NT2/D1 (cell line): ENCODE results near the gene NFATC2IP.

Source experiments
- DNase-seq: peaks from one replicate; pipeline ENCODE4 v3.0.0-alpha.2; 2011; ENCODE audit warnings: low read depth, low spot score
- H3K27me3 ChIP-seq: 2 replicates; pipeline ENCODE4 v1.6.0; 2011; ENCODE audit warnings: mild to moderate bottlenecking; ENCODE audit not compliant: insufficient read length, insufficient read depth
- H3K36me3 ChIP-seq: 2 replicates; pipeline ENCODE4 v1.6.1; 2011; ENCODE audit warnings: mild to moderate bottlenecking, low read length, mixed read lengths; ENCODE audit not compliant: insufficient read depth, insufficient read length
- H3K4me1 ChIP-seq: 2 replicates; pipeline ENCODE4 v1.5.1; 2011; ENCODE audit not compliant: insufficient read depth, insufficient read length
- H3K4me3 ChIP-seq: 2 replicates; pipeline ENCODE4 v1.5.1; 2011; ENCODE audit warnings: low read depth; ENCODE audit not compliant: insufficient read length
- H3K9ac ChIP-seq: 2 replicates; pipeline ENCODE4 v1.6.0; 2011; ENCODE audit warnings: low read depth; ENCODE audit not compliant: insufficient read length
- H3K9me3 ChIP-seq: 2 replicates; pipeline ENCODE4 v1.5.1; 2011; ENCODE audit warnings: mild to moderate bottlenecking, low read length; ENCODE audit not compliant: insufficient read depth
- SUZ12 ChIP-seq: IDR thresholded peaks from 2 replicates; pipeline ENCODE4 v1.6.1; 2011; ENCODE audit not compliant: insufficient read length, insufficient read depth; ENCODE audit errors: extremely low read depth
- YY1 ChIP-seq: IDR thresholded peaks from 2 replicates; pipeline ENCODE4 v1.6.1; 2011; ENCODE audit not compliant: insufficient read length, insufficient read depth
- ZNF274 ChIP-seq: IDR thresholded peaks from 2 replicates; pipeline ENCODE4 v1.6.1; 2011; ENCODE audit warnings: mild to moderate bottlenecking, low read depth, low read length

The NFATC2IP gene

DNA sequence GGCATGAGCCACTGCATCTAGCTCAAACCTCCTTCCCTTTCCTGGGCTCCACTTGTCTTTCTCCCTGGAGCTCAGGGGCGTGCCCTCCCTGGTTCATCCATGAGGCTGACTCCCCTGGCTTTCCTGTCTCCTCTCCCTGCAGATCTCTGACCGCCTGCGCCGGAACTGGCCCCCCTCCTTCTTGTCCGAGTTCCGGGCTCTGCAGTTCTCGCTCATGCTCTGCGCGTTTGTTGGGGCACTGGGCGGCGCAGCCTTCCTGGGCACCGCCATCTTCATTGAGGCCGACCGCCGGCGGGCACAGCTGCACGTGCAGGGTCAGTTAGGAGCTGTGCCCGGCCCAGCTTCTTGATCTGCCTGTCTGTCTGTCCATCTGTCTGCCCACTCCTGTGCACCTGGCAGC is 32.9 kb downstream of the NFATC2IP start:
- H3K9ac ChIP-seq = no peak overlapping the region
- H3K4me1 ChIP-seq = no peaks in the 10 kb centered on the region
- no peak for DNase-seq
- H3K27me3 ChIP-seq = no peaks in the 10 kb centered on the region
- peaks cover 77% of the 10 kb centered on the region for H3K36me3 ChIP-seq
- no peak overlapping the region for H3K4me3 ChIP-seq
- H3K9me3 ChIP-seq = peaks cover 13% of the 10 kb centered on the region; the same call in 1 of the 2 replicates
- TF ChIP-seq ZNF274 (no peak), YY1 (no peak), SUZ12 (no peak)

- Histone ChIP-seq H3K27me3 (no peaks in the 10 kb centered on the region), H3K4me3 (no peak overlapping the region), H3K4me1 (no peaks in the 10 kb centered on the region), H3K36me3 (peaks cover 73% of the 10 kb centered on the region), H3K9ac (no peak overlapping the region), H3K9me3 (peaks cover 13% of the 10 kb centered on the region; the same call in 1 of the 2 replicates)
- TF ChIP-seq YY1 (no peak), SUZ12 (no peak), ZNF274 (no peak)
- no peak for DNase-seq
Observed at GRCh38 chr16:28984091-28984490, 33.4 kb downstream of the NFATC2IP start.

DNA sequence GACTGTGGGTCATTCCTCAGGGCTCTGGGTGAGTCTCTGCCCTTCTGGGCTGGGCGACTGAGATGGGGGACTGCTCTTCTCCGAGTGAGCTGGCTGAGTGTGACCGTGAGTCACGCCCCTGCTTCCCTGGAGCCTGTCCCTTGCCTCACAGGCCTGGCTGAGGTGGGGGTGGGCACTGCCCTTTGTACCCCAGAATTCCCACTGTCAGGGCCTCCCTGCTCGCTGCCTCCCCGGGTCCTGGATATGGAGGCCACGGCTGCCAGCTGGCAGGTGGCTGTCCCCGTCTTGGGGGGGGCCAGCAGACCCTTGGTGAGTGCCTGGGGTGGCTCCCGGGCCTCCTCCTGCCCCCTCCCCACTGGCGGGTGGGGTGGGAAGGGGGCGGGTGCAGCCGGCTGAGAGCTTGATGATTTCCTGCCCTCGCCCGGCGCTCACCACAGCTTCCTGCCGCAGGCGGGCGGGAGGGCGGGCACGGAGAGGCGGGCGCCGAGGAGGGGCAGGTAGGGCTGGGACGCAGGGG is 33.9 kb downstream of the NFATC2IP start, which contains the start of gene LAT:
TSS of gene LAT (plus strand) at position 434 of the 517 bp plus-strand sequence. CDS start 366 bp downstream, outside the sequence.
- peaks cover 73% of the 10 kb centered on the region for H3K36me3 ChIP-seq
- peaks cover 13% of the 10 kb centered on the region; the same call in 1 of the 2 replicates for H3K9me3 ChIP-seq
- no peak within 1 kb of the TSS for H3K9ac ChIP-seq
- TF ChIP-seq YY1 = no peak
- TF ChIP-seq ZNF274 = no peak
- no peak for TF ChIP-seq SUZ12
- H3K4me1 ChIP-seq = no peaks in the 10 kb centered on the region
- no peaks in the 10 kb centered on the region for H3K27me3 ChIP-seq
- DNase-seq = no peak
- no peak within 1 kb of the TSS for H3K4me3 ChIP-seq

DNA sequence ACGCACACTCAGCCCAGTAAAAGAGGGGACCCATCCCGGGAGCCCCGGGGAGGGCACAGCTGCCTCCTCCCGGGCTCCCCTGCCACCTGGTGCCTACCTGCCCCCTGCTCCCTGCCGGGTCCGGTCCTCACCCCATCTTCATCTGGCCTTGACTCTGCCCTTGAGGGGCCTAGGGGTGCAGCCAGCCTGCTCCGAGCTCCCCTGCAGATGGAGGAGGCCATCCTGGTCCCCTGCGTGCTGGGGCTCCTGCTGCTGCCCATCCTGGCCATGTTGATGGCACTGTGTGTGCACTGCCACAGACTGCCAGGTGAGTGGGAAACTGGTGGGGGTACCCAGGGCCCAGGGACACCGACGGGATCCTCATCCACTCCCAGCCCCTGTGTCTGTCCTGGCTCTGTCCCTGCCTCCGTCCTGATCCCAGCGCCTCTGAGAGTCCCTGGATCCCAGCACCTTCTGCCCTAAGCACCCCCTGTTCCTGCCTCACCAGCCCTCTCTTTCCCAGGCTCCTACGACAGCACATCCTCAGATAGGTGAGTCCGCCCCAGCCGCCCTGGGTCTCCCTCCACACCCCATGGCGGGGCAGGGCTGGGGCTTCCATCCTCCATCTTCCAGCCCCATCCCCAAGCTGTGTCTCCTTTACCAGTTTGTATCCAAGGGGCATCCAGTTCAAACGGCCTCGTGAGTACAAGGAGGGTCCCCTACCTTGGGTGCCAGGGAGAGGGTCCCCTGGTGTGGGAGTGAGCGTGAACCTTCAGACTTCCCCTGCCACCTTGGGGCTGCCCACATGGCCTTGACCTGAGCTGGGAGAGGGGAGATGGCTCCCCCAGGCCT is 34.7 kb downstream of the NFATC2IP start:
- TF ChIP-seq YY1 = no peak
- no peak for TF ChIP-seq SUZ12
- H3K4me1 ChIP-seq = no peaks in the 10 kb centered on the region
- no peaks in the 10 kb centered on the region for H3K27me3 ChIP-seq
- H3K4me3 ChIP-seq = no peak overlapping the region
- no peak for DNase-seq
- H3K36me3 ChIP-seq = peaks cover 78% of the 10 kb centered on the region
- H3K9ac ChIP-seq = no peak overlapping the region
- H3K9me3 ChIP-seq = peaks cover 13% of the 10 kb centered on the region; the same call in 1 of the 2 replicates

- H3K27me3 ChIP-seq = no peaks in the 10 kb centered on the region
- DNase-seq = no peak
- H3K9me3 ChIP-seq = peaks cover 13% of the 10 kb centered on the region; the same call in 1 of the 2 replicates
- H3K36me3 ChIP-seq = peaks cover 78% of the 10 kb centered on the region
- no peak overlapping the region for H3K9ac ChIP-seq
- TF ChIP-seq YY1 = no peak
- no peaks in the 10 kb centered on the region for H3K4me1 ChIP-seq
- H3K4me3 ChIP-seq = no peak overlapping the region
Observed at GRCh38 chr16:28986046-28986445, 35.3 kb downstream of the NFATC2IP start.

- H3K27me3 ChIP-seq = no peaks in the 10 kb centered on the region
- no peak overlapping the region for H3K4me3 ChIP-seq
- peaks cover 76% of the 10 kb centered on the region for H3K36me3 ChIP-seq
Observed at GRCh38 chr16:28986492-28986891, 35.8 kb downstream of the NFATC2IP start.

GRCh38 chr16:28987170-28987853 is 36.6 kb downstream of the NFATC2IP start:
- Histone ChIP-seq H3K27me3 (no peaks in the 10 kb centered on the region), H3K36me3 (peaks cover 69% of the 10 kb centered on the region), H3K9me3 (0 out of 2 replicates have a peak, but pooled peaks cover under 1% of the 10 kb centered on the region), H3K4me1 (no peaks in the 10 kb centered on the region), H3K4me3 (no peak overlapping the region), H3K9ac (no peak overlapping the region)
- TF ChIP-seq ZNF274 = no peak
- DNase-seq = no peak

More at GRCh38 chr16:28986492-28986891, 35.8 kb downstream of the NFATC2IP start:
- Histone ChIP-seq H3K9ac (no peak overlapping the region), H3K4me1 (no peaks in the 10 kb centered on the region), H3K9me3 (peaks cover 8% of the 10 kb centered on the region; the same call in 1 of the 2 replicates)
- no peak for TF ChIP-seq ZNF274
- TF ChIP-seq YY1 = no peak
- no peak for TF ChIP-seq SUZ12
- no peak for DNase-seq
